ENCODE measurements around the gene DISP1.
"Not testable (repeated sequence)": the region's sequence is repeated elsewhere in the genome, so short reads cannot be mapped to it uniquely, and the experiment has no call there.

The DISP1 gene

DNA sequence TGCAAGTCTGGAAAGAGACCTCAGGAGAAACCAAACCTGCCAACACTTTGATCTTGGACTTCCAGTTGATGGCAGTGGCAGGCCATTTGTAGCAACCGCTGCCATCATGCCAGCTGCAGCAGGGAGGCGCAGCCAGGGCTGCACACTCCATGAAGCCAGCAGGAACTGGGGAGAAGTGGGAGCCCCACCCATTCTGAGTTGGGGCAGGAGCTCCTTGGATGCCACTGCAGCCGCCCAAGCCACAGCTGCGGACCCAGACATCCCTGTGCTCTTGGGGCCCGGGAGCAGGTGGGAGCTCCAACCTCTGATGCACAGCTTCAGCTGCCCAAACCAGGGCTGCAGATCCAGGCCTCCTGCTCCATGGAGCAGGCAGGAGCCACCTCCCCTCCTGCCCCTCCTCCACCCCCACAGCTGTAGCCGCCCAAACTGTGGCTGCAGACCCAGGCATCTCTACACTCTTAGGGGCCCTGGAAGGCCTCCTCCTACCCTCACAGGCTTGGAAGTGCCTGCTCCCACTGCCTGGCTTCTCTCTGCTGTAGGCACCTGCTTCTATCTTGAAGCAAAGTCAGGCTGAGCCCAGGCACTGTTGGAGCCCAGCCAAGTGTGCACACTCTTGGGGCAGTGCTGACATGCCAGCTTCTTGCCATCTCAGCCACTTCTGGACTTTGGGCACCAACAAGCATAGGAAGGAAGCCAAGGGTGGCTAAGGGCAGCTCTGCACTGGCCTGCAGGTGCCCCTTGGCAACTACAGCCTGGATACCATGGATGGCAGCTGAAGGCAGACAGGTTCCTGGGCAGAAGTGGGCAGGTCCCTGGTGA, 20.0 kb upstream of the DISP1 start:
- no peak for DNase-seq

DNA sequence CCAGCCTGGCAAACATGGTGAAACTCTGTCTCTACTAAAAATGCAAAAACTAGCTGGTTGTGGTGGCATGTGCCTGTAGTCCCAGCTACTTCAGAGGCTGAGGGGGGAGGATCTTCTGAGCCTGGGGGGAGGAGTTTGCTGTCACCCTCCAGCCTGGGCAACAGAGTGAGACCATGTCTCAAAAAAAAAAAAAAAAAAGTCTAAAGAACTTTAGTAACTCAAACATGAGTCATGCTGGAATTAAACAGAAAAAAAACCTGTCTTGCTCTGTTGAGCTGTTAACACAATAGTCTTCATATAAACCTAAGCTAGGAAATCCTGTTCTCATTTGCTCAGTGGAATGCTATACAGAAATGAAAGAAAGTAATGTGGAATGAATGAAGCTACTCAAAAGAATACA, 16.7 kb upstream of the DISP1 start:
- no peak for DNase-seq

DNA sequence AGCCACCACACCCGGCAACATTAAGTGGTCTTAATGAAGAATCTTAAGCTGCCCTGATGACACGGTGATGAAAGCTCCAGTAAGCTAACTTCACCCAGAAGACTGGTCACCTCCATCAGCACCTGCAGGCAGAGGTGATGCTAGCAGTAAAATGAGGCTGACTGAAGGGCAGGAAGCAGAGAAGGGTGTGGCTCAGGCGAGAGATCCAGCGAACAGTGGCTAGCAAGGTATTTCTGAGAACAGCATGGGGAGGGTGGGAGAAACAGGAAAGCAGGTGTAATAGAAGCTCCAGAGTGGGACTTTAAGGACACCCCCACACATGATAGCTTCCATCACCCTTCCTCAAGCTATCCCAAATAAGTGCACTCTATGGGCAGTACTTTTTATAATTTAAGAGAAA, 15.9 kb upstream of the DISP1 start:
- no peak for DNase-seq

DNA sequence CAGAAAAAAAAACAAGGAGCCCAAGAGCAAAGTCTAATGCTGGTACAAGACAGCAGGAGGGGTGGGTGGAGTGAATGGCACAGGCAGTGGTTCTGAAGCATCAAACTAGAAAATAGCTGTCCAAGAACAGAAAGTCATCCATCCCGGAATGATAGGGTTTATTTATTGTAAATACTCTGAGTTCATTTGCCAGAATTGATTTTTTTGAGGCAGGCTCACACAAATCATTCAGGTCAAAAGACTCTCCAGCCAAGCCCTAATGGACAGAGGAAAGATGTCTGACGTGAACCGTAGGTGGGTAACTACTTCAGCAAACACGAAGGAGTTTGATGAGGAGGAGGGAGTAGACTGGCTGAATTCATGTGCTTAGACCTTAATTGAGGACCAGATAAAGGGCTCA, 13.8 kb upstream of the DISP1 start:
- DNase-seq, result no peak

DNA sequence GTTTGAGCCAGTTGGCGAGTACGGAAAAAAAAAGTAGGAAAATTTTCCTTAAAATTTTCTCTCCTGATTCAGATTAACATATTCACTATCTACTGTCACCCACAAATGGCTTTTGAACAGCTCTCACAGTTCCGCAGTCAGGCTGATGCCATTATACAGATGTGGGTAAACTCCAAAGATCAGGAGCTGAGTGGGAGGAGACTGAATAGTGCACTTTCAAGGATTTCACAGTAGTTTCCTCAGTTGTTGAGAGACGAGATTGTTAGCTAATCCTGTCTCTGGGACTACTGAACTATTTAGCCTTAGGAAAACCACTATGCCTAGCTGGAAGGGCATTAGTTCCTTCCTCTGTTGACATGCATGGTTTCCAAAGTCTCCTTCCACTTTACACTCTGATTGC, 3.2 kb upstream of the DISP1 start:
- no peak for DNase-seq

DNA sequence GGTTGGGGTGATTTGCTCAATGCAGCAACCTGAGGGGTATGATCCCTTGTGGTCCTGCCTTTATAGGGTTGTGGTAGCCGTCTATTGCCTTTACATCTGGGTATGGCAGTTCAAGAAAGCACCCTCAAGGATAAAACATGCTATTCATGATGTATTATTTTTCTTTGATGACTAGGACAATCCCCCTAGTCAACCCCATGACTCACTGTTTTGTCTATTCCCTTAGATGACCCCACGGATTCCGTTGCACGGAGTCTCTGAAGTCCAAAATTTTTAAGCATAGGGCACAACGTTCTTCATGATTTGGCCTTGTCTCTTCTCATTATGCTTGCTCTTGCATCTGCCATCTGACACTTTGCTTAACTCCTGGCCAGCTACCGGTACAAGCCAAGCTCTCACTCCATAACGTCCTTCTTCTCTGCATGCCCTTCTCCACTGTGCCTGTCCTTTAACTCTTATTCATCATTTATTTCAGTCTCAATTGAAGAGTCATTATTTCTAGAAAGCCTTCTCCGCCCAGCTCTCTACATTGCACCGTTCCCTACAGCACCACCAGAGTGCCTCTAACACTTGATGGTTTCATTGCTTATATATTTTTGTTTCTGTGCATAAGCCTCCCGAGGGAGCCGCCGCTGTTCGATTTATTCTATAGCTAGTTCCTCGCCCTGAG, 838 bp upstream of the DISP1 start:
- DNase-seq, result no peak

DNA sequence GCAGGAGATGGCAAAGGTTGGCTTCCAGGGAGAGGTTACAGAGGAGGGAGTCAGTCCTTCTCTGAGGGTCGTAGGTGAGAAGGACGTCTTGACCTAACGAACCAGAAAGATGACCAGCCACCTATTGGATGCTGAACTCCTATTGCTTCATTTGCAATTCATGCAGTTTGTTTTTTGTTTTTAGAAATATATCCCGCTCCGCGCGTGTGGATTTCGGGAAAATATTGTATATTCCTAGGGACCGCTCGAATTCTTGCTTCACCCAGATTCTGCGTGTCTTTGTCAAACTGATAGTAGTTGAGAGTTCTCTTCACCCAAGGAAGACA, 564 bp downstream of the DISP1 start:
- DNase-seq, result no peak

DNA sequence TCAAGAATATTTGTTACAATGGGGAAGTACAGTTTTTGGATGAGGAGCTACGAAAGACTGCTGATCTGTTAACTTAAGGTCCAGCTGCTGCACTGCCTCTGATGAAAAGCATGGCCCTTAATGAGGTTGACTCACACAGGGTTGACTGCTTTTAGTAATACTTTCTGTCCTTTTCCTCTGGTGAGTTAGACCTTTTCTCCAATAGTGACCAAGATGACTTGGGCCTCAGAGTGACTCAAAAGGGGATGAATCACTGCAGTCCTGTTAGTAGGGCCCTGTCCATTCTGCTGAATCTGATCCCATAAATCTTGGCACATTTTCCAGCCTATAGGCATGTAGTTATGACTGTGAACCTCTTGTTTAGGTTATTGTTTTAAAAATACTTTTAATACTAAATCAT, 2.7 kb downstream of the DISP1 start:
- no peak for DNase-seq

DNA sequence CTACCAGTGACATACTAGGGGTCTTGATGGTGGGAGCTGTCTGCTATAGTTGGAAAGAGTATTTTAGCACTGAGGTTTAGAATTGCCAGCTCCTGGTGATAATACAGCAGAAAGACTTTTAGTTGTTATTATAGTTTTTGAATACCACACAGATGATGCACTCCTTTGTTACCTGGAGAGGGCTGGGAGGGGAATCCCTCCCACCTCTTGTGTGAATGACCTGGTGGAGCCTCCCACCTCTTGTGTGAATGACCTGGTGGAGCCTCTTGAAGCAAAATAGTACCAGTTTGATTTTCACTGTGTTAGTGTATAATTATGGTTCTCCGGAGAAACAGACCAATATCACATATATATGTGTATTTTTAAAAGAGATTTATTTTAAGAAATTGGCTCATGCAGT, 3.3 kb downstream of the DISP1 start:
- DNase-seq, result no peak

DNA sequence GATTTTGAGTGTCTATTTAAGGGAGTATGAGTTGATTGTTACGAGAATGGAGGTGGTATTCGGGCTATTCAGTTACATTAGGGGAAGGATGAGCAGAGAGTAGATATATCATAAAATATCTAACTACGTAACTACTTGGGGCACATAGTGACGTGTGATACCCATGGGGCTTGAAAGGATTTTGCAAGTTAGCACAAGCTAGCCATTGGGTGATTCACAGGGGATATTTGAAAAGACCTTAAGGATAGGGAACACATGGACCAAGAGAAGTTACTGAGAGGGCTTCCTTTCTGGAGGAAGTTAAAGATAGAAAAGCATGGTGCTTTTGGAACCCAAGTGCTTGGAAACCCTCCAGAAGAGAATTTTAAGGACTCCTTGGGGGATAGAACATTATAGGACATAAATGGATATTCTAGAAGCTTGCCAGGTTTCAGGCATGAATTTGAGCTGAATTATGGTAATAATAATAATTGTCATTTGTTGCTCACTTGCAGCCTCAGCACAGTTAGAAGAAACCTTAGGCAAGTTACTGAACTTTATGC, 5.4 kb downstream of the DISP1 start:
- DNase-seq, result no peak

DNA sequence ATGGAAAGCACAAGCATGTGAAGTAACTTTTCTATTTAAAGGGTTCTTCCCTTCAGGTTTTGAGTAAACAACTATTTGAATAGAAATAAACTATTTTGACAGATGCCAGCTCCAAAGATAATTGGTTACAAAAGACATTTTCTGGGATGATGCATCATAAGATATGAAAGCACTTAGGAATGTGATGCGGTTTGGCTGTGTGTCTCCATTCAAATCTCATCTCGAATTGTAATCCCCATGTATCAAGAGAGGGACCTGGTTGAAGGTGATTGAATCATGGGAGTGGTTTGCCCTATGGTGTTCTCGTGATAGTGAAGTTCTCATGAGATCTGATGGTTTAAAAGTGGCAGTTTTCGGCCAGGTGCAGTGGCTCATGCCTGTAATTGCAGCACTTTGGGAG, 6.4 kb downstream of the DISP1 start:
- DNase-seq, result no peak

DNA sequence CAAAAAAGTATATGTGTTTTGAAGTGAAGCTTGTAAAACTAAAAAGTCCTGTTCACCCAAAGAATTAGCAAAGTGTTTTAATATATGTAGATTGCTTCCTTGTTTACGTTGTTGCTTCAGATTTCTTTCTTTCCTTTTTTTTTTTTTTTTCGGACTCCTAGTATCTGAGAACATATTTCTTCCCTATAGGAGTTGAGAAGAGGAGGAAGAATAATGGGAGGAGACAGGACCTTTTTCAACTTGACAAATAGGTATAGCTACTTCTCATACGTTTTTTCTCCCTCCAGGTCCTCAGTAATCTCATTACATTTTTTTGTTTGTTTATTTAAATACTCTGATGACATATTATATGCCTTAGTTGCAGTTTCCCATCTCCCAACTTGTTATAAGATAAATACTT, 8.9 kb downstream of the DISP1 start:
- DNase-seq, result no peak

DNA sequence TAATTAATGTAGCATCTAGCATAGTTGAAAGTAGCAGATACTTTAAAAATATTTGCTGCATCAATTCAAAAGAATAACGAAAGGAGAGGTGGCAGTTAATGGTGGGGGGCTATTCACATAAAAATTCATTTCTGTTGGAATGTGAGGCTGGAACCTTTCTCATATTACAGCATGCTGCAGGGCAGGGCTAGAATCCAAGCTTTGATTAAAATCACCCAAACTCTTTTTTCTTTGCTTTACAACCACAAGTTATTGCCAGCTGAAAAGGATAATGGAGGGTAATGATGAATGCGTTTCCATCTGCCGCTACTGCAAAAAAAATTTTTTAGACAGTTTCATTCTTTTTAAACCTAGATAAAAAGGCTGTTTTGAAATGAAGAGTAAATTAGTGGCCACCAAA, 9.8 kb downstream of the DISP1 start:
- DNase-seq, result no peak

DNA sequence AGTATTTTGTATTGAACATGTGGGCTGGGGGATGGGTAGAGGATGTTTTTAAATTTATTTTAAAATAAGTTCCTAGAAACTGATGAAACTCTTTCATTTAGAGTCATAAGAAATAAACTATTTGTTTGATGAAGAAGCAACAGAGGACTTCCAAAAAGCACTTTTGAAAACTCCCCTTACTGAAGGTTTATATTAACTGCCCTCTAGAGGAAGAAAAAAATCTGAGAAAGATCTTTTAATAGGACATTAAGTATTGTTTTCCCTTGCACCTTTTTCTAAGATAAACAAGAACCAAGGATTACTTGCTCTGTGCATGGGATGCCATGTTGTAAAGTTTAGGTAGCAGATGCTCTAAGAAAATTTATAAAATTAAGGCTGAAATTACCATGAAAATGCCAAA, 14.1 kb downstream of the DISP1 start:
- no peak for DNase-seq

DNA sequence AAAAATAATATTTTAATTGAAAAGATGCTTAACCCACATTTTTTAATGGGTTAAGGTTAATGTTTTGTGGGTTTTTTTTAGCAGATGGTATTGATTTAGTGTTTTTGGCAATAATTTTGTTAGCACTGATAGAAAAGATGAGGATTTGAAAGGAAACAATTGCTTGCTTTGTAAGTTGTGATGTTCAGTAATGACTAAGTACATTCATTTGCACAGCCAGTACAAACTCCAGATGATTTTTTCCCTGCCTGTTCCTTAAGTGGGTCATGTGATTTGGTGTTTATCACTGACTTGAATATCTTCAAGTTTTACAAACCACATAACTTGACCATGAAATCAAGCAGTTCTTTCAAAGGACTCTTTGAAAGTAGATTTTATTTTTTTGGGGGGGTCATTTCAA, 15.0 kb downstream of the DISP1 start:
- no peak for DNase-seq

DNA sequence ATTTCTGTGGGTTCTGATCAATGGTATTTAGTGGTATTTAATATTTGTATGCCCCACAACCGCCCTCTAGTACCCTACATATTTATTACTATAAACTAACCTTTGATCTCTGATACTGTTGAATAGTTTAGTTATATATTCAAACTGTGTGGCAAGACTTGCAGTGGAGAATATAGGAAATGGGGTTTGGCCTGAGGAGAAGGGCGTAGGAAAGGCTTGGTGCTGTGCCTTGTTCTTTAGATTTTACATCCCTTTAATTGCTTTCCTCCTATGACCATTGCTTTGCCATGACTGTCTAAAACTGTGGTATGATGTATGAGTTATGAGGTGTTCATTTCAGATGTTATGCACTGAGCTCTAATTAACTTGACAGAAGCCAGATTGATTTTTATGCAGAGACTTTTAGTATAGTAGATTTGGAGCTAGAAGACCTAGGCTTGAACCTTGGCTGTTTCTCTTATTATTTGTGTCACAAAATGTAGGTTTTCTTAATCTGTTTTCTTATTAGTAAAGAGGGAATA, 18.6 kb downstream of the DISP1 start:
- DNase-seq, result no peak

DNA sequence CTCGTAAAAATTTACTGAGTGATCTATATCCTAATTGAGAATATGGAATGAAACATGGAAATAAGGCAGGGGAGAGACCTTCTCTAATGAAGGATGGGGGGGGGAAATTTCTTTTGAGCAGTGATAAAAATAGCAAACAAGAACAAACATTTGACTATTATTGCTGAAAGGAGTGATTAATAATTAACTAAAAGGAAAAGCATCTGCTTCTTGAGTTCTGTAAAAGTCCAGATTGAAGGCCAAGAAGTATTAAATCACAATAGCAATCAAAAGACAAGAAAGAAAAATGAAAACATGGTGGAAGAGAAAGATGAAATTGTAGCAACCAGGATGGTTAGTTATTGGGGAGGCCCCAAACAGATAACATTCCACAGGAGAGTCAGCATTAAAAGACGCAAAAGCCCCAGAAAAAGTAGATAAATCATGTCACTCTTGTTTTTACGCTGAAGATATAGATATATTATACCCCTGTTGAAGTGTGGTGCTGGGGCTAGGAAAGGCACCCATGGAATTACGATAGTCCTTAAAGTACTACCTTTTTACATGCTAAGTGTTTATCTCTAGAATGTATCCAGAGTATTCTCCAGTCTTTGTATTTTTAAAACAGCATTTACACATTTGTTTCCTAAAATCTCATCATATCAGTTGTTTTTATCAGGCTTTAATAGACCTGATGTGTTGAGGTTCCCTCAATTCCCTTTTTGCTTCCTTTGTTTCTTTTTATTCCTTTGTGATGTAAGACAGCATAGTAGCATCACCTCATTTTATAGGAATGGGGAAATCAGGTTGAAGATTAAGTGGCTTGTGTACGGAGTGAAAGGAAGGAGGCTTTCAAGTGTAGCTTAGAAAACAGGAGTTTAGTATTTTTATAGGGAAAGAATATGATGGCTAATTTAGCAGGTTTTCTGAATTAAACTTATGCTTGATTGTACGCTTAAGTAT, 28.9 kb downstream of the DISP1 start:
- DNase-seq, result no peak

DNA sequence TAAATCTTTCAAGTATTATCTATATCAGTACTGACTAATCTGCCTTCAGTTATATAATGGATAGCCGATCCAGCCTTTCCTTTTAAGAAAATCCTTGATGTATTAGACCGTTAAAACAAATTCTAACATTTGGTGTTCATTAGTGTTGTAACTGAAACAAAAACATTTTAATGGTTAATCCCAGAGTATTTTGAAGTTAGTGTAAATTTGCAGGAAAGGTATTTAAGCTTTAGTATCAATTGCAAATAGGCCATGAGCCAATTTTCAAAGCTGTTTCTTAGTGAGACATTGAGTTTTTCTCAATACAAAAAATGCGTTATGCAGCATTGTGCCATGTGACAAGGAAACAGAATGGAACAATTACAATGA, 29.6 kb downstream of the DISP1 start:
- no peak for DNase-seq

DNA sequence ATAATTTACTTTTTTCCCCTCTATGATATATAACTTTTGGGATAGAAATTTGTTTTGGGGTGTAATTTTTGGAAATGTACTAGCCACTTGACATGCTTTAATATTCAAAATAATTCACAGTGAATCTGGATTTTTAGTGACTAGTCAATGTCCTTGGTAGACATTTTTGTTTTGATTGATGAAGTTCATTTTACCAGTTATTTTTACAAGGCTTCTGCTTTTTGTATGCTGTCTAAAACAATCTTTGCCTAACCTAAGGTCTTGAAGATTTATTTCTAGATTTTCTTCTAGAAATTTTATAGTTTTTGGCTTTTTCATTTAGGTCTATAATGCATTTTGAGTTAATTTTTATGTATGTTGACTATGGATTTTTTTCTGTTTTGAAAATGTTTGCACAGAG, 30.9 kb downstream of the DISP1 start:
- DNase-seq, result no peak

DNA sequence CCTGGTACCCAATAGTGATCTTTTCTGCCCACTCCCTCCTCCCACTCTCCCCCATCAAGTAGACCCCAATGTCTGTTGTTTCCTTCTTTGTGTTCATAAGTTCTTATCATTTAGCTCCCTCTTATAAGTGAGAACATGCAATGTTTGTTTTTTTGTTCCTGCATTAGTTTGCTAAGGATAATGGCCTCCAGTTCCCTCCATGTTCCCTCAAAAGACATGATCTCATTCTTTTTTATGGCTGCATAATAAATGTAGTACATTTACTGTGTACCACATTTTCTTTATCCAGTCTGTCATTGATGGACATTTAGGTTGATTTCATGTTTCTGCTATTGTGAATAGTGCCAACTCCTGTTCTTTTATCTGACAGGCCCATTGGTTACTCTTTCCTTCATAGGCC, 35.7 kb downstream of the DISP1 start:
- DNase-seq, result not testable (repeated sequence)

DNA sequence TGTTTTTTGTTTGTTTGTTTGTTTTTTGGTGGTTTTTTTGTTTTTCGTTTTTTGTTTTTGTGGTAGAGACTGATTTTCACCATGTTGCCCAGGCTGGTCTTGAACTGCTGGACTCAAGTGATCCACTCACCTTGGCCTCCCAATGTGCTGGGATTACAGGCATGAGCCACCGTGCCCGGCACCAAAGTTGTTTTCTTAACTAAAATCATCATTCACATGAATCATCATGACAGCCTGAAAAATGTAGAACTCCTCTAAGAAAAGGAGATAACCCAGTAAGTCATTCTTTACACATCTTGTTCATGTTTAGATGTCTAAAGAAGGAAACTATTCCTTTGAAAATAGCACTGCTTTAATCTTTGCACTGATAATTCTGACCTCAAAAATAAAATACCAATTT, 37.5 kb downstream of the DISP1 start:
- no peak for DNase-seq

DNA sequence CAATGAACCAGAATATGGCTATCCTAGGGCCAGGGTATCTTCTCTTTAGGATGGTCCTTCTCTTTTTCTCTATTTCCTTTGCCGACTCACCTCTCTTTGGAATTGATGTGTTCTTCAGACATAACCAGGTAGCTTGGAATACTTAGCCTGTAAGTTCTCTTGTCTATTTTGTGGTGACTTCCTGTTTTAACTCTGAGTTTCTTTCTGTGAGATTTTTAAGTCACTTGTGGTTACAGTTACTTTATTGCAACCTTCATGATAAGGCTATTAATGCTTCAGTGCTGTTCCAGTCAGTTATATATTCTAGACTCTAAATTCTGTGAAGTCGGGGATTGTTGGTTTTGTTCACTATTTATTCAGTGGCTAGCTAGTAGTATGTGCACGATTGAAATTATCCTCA, 46.2 kb downstream of the DISP1 start:
- DNase-seq, result no peak
